Endothelial cell of umbilical vein (primary cell): ENCODE results near the gene DSCAML1. TPM values are rescaled to one million over a fixed set of nuclear protein-coding genes. Genes with fewer than 3 reads are reported as not detected.

Experiments
- BruUV-seq: library from RNA; stranded (reverse); fragments of 400-500 nt; replicated peaks from 2 replicates; lab custom pipeline; 2021; lab: Mats Ljungman, UMichigan
- CTCF ChIA-PET: fragments of 300-600, 350-600 bp; sonication (Branson Sonifier 250); formaldehyde crosslinking; loops from one replicate; lab custom pipeline; 2021; ENCODE audit warnings: antibody characterized with exemption, inconsistent platforms; lab: Charles Lee
- POLR2A ChIA-PET: fragments of 300-600, 350-600 bp; sonication (Branson Sonifier 250); formaldehyde crosslinking; loops from one replicate; lab custom pipeline; 2021; ENCODE audit warnings: antibody characterized with exemption, inconsistent platforms; lab: Charles Lee
- DNase-seq: peaks from one replicate; pipeline ENCODE4 v3.0.0-alpha.2; 2011; ENCODE audit warnings: low read depth, low spot score
- FAIRE-seq: peaks from 2 replicates; lab custom pipeline; 2011; peaks lifted over from hg19 to GRCh38; lab: Jason Lieb, UNC
- H2AFZ ChIP-seq: 2 replicates; pipeline ENCODE4 v1.6.0; 2012; ENCODE audit warnings: low read depth, low read length, control low read depth, inconsistent platforms
- H3K27ac ChIP-seq: 2 replicates; pipeline ENCODE4 v1.5.1; 2011; ENCODE audit warnings: low read depth, mild to moderate bottlenecking, control low read depth, low read length, moderate library complexity; ENCODE audit not compliant: insufficient read depth
- H3K27me3 ChIP-seq, 2 experiments: 2 replicates each; pipeline versions ENCODE4 v1.6.0 to v1.6.1; 2011; ENCODE audit warnings: low read length in 2 of 2, mixed read lengths in 1 of 2; ENCODE audit not compliant: control insufficient read depth in 2 of 2, insufficient read depth in 2 of 2
- H3K36me3 ChIP-seq, 2 experiments: 2 replicates in 1 of 2; 3 replicates in 1 of 2; pipeline ENCODE4 v1.5.1; 2011; ENCODE audit warnings: low read length in 2 of 2, mild to moderate bottlenecking in 1 of 2, moderate library complexity in 1 of 2; ENCODE audit not compliant: control insufficient read depth in 2 of 2, insufficient read depth in 2 of 2; ENCODE audit errors: extremely low read depth in 1 of 2
- H3K4me1 ChIP-seq: 3 replicates; pipeline ENCODE4 v1.5.1; 2011; ENCODE audit warnings: mild to moderate bottlenecking, low read length; ENCODE audit not compliant: control insufficient read depth, insufficient read depth; ENCODE audit errors: extremely low read depth
- H3K4me2 ChIP-seq: 2 replicates; pipeline ENCODE4 v1.6.1; 2011; ENCODE audit warnings: low read length, control low read depth, mixed read lengths; ENCODE audit not compliant: insufficient read depth
- H3K4me3 ChIP-seq, 3 experiments: fragments of 200-600 bp in 1 of 3; sonication (generic), shearing (Covaris generic) in 1 of 3; replicated peaks in 1 of 3; 2 replicates each; pipeline ENCODE4 v1.5.1; 2011 to 2016; ENCODE audit warnings: control low read depth in 3 of 3, low read length in 3 of 3, mild to moderate bottlenecking in 2 of 3, inconsistent platforms in 1 of 3, low read depth in 1 of 3, moderate library complexity in 1 of 3; ENCODE audit not compliant: insufficient read depth in 1 of 3
- H3K79me2 ChIP-seq: 2 replicates; pipeline ENCODE4 v1.6.0; 2012; ENCODE audit warnings: low read length, inconsistent platforms; ENCODE audit not compliant: control insufficient read depth, insufficient read depth
- H3K9ac ChIP-seq: replicated peaks from 2 replicates; pipeline ENCODE3; 2011; ENCODE audit warnings: low read length, control low read depth; ENCODE audit not compliant: insufficient read depth; ENCODE audit errors: extremely low read depth
- H3K9me1 ChIP-seq: replicated peaks from 3 replicates; pipeline ENCODE4 v1.6.0; 2011; ENCODE audit warnings: mild to moderate bottlenecking, low read length; ENCODE audit not compliant: control insufficient read depth, insufficient read depth; ENCODE audit errors: extremely low read depth
- H3K9me3 ChIP-seq: replicated peaks from 2 replicates; pipeline ENCODE4 v1.5.1; 2012; ENCODE audit warnings: low read length, inconsistent platforms; ENCODE audit not compliant: control insufficient read depth, insufficient read depth
- H4K20me1 ChIP-seq: replicated peaks from 2 replicates; pipeline ENCODE3; 2011; ENCODE audit warnings: mild to moderate bottlenecking, low read length; ENCODE audit not compliant: control insufficient read depth, insufficient read depth; ENCODE audit errors: extremely low read depth
- EZH2 ChIP-seq: IDR thresholded peaks from 2 replicates; pipeline ENCODE4 v1.6.1; 2012; ENCODE audit warnings: borderline replicate concordance, low read depth, mild to moderate bottlenecking, moderate library complexity, low read length, inconsistent platforms; ENCODE audit not compliant: severe bottlenecking
- FOS ChIP-seq: IDR thresholded peaks from 2 replicates; pipeline ENCODE4 v1.6.1; 2011; ENCODE audit warnings: mild to moderate bottlenecking, low read length, moderate library complexity, borderline replicate concordance; ENCODE audit not compliant: insufficient read depth
- GATA2 ChIP-seq: IDR thresholded peaks from 2 replicates; pipeline ENCODE4 v1.7.0; 2011; ENCODE audit warnings: low read depth, mild to moderate bottlenecking, moderate library complexity, mixed read lengths, low read length; ENCODE audit not compliant: insufficient read length, insufficient read depth
- JUN ChIP-seq: IDR thresholded peaks from 2 replicates; pipeline ENCODE4 v1.6.1; 2011; ENCODE audit warnings: borderline replicate concordance, low read depth; ENCODE audit not compliant: insufficient read length, insufficient read depth
- MYC ChIP-seq: IDR thresholded peaks from one replicate; pipeline ENCODE4 v1.6.1; 2011; ENCODE audit warnings: mild to moderate bottlenecking, low read depth, low read length
- POLR2A ChIP-seq: IDR thresholded peaks from 2 replicates; pipeline ENCODE4 v1.6.1; 2012; ENCODE audit warnings: low read depth, mild to moderate bottlenecking, control low read depth, low read length
- POLR2AphosphoS5 ChIP-seq: IDR thresholded peaks from 2 replicates; pipeline ENCODE4 v1.6.1; 2012; ENCODE audit warnings: low read depth, mild to moderate bottlenecking, control low read depth, low read length, moderate library complexity; ENCODE audit not compliant: insufficient read depth
- dilution Hi-C: fragments of 300-500 bp; cut with MboI; formaldehyde crosslinking; loops from one replicate; pipeline ENCODE4 v1.15.0; 2019; ENCODE audit warnings: low sequenced_read_pairs; ENCODE audit not compliant: extremely low pct_ligation_motif_present
- intact Hi-C: fragments of 100-400 bp; cut with micrococcal nuclease; formaldehyde crosslinking; loops from one replicate; pipeline ENCODE4 v1.10.0; 2022
- polyA plus RNA-seq, 4 experiments: library from polyadenylated mRNA; depleted of rRNA in 3 of 4; stranded (reverse) in 3 of 4; unstranded in 1 of 4; fragments of >200 nt; gene quantifications; 2 replicates each; pipeline versions ENCODE4 v1.2.1 to v1.2.3, GENCODE V29; 2011 to 2012; ENCODE audit warnings: missing spikeins in 1 of 4
- total RNA-seq: library from RNA; stranded (reverse); gene quantifications from 2 replicates; pipeline ENCODE4 v1.2.3, GENCODE V29; 2021
- TF ChIP-seq, protein P1 (sequence below), 2 donors: IDR thresholded peaks; 1 replicate in 1 of 2; 2 replicates in 1 of 2; pipeline ENCODE4 v1.5.1; 2011; ENCODE audit warnings: low read length in 2 of 2, mild to moderate bottlenecking in 2 of 2, moderate library complexity in 2 of 2, control low read depth in 1 of 2, inconsistent platforms in 1 of 2, low read depth in 1 of 2; ENCODE audit not compliant: insufficient read depth in 1 of 2; ENCODE audit errors: extremely low read depth in 1 of 2
- TF ChIP-seq, protein P2 (sequence below): IDR thresholded peaks from 2 replicates; pipeline ENCODE4 v1.6.1; 2011; ENCODE audit not compliant: insufficient read depth, insufficient read length

Gene DSCAML1
- total and polyA plus RNA-seq, 2 donors (not counting 3 experiments of a cell fraction or from before 2014, with no cell fraction given), result not detected

DNA sequence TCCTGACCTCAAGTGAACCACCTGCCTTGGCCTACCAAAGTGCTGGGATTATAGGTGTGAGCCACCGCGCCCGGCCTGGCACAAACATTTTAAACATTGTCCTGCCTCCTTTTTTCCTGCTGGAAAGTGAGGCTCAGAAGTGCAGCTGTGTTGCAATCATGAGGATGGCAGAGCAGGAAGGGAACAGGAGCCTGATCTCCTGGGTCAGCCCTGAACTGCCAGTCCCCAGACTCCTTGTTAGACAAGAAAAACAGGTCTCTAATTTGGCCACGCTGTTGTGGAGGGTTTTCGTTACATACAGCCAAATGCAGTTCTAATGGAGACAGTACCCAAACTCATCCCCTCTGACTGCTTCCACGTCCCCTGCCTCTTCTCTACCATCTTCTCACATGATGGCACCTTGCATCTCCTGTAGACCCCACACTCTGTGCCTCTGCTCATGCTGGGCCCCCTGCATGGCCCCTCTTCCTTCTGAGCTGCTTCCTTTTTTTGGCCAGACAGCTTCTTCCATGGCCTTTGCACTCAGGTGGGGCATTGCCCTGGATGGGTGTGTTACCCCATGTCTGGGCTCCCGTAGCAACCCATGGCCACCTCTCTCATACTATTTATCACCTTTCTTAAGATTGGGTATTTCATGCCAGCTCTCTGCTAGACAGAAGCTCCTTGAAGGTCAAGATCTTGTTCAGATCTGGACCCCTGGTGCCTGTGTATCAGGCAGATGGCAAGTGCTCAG, 242.2 kb downstream of the DSCAML1 start:
- no peak overlapping the region for H2AFZ ChIP-seq
- dilution Hi-C loops (no loop called here), intact Hi-C loops (no loop called here)
- no peak overlapping the region for H3K27ac ChIP-seq
- H3K4me1 ChIP-seq, result no peaks in the 10 kb centered on the region
- H3K79me2 ChIP-seq, result no peaks in the 10 kb centered on the region
- no peak overlapping the region for H3K9ac ChIP-seq
- no peak for FAIRE-seq
- no TSS peak for BruUV-seq
- no peak overlapping the region for H3K4me2 ChIP-seq
- DNase-seq, result no peak
- H3K9me3 ChIP-seq, result no peaks in the 10 kb centered on the region
- no peaks in the 10 kb centered on the region for H3K9me1 ChIP-seq
- CTCF ChIA-PET, result interaction anchor here (1.7 kb wide), 1 partner anchor 11 kb away, joined by 4 read pairs; no protein-coding TSS in a partner anchor
- H3K4me3 ChIP-seq, result no peak overlapping the region
- H4K20me1 ChIP-seq, result no peaks in the 10 kb centered on the region
- TF ChIP-seq POLR2AphosphoS5, result no peak
- no peak for TF ChIP-seq FOS
- no peak for TF ChIP-seq MYC
- TF ChIP-seq POLR2A, result no peak
- no peak for TF ChIP-seq JUN
- TF ChIP-seq GATA2, result no peak
- TF ChIP-seq, protein P1, sequence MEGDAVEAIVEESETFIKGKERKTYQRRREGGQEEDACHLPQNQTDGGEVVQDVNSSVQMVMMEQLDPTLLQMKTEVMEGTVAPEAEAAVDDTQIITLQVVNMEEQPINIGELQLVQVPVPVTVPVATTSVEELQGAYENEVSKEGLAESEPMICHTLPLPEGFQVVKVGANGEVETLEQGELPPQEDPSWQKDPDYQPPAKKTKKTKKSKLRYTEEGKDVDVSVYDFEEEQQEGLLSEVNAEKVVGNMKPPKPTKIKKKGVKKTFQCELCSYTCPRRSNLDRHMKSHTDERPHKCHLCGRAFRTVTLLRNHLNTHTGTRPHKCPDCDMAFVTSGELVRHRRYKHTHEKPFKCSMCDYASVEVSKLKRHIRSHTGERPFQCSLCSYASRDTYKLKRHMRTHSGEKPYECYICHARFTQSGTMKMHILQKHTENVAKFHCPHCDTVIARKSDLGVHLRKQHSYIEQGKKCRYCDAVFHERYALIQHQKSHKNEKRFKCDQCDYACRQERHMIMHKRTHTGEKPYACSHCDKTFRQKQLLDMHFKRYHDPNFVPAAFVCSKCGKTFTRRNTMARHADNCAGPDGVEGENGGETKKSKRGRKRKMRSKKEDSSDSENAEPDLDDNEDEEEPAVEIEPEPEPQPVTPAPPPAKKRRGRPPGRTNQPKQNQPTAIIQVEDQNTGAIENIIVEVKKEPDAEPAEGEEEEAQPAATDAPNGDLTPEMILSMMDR (IDR thresholded peaks at IDR 0.05; ENCODE audit: extremely low read depth in 1 of 2, insufficient read depth in 1 of 2, low read depth in 1 of 2, low read length in 2 of 2), result no peak
- TF ChIP-seq, protein P2, sequence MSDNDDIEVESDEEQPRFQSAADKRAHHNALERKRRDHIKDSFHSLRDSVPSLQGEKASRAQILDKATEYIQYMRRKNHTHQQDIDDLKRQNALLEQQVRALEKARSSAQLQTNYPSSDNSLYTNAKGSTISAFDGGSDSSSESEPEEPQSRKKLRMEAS, result no peak
- no peak for TF ChIP-seq EZH2
- no peaks in the 10 kb centered on the region for H3K36me3 ChIP-seq
- POLR2A ChIA-PET, result no interaction called here
- no peaks in the 10 kb centered on the region for H3K27me3 ChIP-seq
